Uterus (tissue), 2 donors: ENCODE measurements around the gene RABGAP1.

Source experiments
- POLR2A ChIP-seq, 2 donors: fragments of 450-650 bp; IDR thresholded peaks; one replicate each; pipeline ENCODE4 v1.6.1; 2016; ENCODE audit warnings: antibody characterized with exemption in 2 of 2, mild to moderate bottlenecking in 1 of 2, moderate library complexity in 1 of 2
- TF ChIP-seq, protein P1 (sequence below), 4 experiments: fragments of 200-600 bp in 2 of 4; fragments of 450-650 bp in 2 of 4; sonication (generic) in 2 of 4; IDR thresholded peaks; one replicate each; pipeline ENCODE4 v1.5.1; 2016 to 2019; ENCODE audit warnings: antibody characterized with exemption in 4 of 4, mild to moderate bottlenecking in 2 of 4, moderate library complexity in 1 of 4

DNA sequence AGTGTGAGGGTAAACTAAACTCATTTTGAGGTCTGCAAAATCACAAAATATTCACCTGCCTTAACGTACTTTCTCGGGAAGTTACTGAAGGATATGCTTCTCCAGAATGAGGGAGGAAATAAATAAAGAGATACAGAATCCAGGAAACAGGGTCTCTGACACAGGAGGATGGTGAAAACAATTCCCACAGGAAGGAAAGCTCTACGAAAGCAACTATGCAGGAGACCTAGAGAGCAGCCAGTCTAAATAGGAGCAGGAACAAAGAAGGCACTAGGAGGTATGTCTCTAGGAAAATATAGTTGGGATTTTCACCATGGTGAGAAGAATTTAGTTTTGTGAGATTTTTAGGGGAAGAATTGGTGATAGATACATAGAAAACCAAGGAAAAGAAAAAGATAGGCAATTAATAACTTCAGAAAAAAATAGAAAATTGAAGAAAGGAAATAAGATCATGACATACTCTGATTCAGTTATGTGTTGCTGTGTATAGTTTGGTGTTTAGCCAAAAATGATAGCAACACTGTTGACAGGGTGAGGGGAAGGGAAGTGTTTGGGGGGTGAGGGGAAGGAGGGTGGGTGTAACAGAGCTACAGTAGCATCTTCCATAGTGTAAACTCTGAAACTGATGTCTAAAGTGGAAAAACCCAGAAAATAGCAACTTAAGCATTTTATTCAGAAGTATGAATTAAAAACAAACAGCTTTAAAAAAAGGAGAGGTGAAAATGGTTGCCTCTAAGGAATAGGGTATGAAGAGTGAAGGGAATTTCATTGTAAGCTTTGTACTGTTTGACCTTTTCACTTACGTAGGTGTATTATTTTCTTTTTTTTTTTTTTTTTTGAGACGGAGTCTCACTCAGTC, 102.5 kb downstream of the RABGAP1 start:
- TF ChIP-seq, protein P1, sequence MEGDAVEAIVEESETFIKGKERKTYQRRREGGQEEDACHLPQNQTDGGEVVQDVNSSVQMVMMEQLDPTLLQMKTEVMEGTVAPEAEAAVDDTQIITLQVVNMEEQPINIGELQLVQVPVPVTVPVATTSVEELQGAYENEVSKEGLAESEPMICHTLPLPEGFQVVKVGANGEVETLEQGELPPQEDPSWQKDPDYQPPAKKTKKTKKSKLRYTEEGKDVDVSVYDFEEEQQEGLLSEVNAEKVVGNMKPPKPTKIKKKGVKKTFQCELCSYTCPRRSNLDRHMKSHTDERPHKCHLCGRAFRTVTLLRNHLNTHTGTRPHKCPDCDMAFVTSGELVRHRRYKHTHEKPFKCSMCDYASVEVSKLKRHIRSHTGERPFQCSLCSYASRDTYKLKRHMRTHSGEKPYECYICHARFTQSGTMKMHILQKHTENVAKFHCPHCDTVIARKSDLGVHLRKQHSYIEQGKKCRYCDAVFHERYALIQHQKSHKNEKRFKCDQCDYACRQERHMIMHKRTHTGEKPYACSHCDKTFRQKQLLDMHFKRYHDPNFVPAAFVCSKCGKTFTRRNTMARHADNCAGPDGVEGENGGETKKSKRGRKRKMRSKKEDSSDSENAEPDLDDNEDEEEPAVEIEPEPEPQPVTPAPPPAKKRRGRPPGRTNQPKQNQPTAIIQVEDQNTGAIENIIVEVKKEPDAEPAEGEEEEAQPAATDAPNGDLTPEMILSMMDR (IDR thresholded peaks at IDR 0.05), result no peak
- no peak for TF ChIP-seq POLR2A (IDR thresholded peaks at IDR 0.05)
